Measurements from ENCODE around the gene CEP19. TPM values are rescaled to one million over a fixed set of nuclear protein-coding genes. Genes with fewer than 3 reads are reported as not detected.

The CEP19 gene
- total and polyA plus RNA-seq, 4 donors, result 0.44 to 0.79 (median 0.67) TPM

DNA sequence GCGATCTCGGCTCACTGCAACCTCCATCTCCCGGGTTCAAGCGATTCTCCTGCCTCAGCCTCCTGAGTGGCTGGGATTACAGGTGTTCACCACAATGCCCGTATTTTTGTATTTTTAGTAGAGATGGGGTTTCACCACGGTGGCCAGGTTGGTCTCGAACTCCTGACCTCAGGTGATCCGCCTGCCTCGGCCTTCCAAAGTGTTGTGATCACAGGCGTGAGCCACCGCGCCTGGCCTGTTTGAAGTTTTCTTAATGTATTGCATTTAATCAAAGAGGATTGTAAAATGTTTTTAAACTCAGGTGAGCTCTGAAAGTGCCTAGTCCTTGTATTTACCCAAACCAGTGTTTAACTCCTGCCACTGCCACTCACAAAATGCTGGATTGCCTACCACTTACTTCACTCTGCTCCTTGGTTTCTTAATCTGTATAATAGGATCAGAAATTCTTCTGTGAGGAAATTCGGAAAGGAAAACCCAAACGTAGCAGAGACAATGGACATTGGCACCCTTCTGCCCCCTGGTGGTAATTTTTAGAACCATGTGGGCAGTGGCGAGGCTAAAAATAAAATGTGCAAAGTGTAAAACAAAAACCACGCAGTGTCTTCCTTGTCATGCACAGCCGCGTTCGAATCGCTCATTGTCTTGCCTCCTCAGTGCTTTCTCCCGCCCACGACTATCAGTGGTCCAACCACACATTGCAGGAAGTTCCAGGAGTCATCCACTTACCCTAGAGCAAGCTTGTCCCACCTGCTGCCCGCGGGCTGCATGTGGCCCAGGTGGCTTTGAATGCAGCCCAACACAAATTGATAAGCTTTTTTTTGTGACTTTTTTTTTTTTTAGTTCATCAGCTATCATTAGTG lies 27.3 kb downstream of the CEP19 start:
- peak; percentile 71 for DNase-seq (ENCODE audit: low spot score)
- Histone ChIP-seq H3K9ac (ENCODE audit: low read depth in 1 of 2, low read length in 2 of 2) (no peak overlapping the region), H3K4me3 (ENCODE audit: low read depth in 1 of 3, low read length in 3 of 3) (no peak overlapping the region)

DNA sequence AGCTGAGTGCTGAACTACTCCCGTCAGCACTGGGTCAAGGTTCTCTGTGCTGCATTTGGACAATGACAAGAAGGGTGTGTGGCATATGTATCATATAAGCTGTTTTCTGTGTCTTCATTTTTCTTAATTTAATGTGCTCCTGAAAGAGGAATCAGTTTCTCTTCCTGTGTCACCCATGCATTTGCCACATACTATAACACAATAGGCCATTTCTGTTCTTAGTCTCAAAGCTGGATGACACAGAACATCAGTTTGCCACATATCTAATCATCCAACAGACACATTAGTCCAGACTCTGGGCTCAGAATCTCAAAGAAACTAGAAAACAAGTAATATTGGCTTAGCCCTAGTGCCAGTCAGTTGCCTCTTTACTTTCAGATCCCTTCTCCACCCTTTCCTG lies 34.1 kb downstream of the CEP19 start:
- Histone ChIP-seq H3K4me3 (ENCODE audit: low read depth in 1 of 3, low read length in 3 of 3) (no peak overlapping the region), H3K27ac (ENCODE audit: low read depth in 1 of 2, low read length in 2 of 2) (no peak overlapping the region), H3K36me3 (ENCODE audit: control insufficient read depth in 4 of 4, insufficient read depth in 3 of 4, low read depth in 1 of 4, low read length in 3 of 4) (no peaks in the 10 kb centered on the region), H3K4me1 (ENCODE audit: control insufficient read depth in 4 of 4, insufficient read depth in 4 of 4, low read length in 3 of 4) (no peaks in the 10 kb centered on the region), H3K27me3 (ENCODE audit: control insufficient read depth in 4 of 4, insufficient read depth in 4 of 4, low read length in 3 of 4) (peaks cover 0 to 4% (median 0%) of the 10 kb centered on the region in 4 donors), H3K9me3 (ENCODE audit: control insufficient read depth in 4 of 4, low read length in 3 of 4) (no peaks in the 10 kb centered on the region), H3K9ac (ENCODE audit: low read depth in 1 of 2, low read length in 2 of 2) (no peak overlapping the region)
- TF ChIP-seq FOXA2 (IDR thresholded peaks at IDR 0.05) (no peak), JUND (IDR thresholded peaks at IDR 0.05) (no peak), YY1 (IDR thresholded peaks at IDR 0.05) (no peak), FOXA1 (IDR thresholded peaks at IDR 0.05) (no peak), HNF4A (conservative IDR thresholded peaks at IDR 0.05) (no peak), RXRA (IDR thresholded peaks at IDR 0.05) (no peak), TAF1 (conservative IDR thresholded peaks at IDR 0.05) (no peak)
- TF ChIP-seq, protein P1, sequence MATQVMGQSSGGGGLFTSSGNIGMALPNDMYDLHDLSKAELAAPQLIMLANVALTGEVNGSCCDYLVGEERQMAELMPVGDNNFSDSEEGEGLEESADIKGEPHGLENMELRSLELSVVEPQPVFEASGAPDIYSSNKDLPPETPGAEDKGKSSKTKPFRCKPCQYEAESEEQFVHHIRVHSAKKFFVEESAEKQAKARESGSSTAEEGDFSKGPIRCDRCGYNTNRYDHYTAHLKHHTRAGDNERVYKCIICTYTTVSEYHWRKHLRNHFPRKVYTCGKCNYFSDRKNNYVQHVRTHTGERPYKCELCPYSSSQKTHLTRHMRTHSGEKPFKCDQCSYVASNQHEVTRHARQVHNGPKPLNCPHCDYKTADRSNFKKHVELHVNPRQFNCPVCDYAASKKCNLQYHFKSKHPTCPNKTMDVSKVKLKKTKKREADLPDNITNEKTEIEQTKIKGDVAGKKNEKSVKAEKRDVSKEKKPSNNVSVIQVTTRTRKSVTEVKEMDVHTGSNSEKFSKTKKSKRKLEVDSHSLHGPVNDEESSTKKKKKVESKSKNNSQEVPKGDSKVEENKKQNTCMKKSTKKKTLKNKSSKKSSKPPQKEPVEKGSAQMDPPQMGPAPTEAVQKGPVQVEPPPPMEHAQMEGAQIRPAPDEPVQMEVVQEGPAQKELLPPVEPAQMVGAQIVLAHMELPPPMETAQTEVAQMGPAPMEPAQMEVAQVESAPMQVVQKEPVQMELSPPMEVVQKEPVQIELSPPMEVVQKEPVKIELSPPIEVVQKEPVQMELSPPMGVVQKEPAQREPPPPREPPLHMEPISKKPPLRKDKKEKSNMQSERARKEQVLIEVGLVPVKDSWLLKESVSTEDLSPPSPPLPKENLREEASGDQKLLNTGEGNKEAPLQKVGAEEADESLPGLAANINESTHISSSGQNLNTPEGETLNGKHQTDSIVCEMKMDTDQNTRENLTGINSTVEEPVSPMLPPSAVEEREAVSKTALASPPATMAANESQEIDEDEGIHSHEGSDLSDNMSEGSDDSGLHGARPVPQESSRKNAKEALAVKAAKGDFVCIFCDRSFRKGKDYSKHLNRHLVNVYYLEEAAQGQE (IDR thresholded peaks at IDR 0.05), result no peak
- TF ChIP-seq, protein P2, sequence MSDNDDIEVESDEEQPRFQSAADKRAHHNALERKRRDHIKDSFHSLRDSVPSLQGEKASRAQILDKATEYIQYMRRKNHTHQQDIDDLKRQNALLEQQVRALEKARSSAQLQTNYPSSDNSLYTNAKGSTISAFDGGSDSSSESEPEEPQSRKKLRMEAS (IDR thresholded peaks at IDR 0.05), result no peak
- TF ChIP-seq, protein P3, sequence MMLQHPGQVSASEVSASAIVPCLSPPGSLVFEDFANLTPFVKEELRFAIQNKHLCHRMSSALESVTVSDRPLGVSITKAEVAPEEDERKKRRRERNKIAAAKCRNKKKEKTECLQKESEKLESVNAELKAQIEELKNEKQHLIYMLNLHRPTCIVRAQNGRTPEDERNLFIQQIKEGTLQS (IDR thresholded peaks at IDR 0.05), result no peak
- TF ChIP-seq, protein P4, sequence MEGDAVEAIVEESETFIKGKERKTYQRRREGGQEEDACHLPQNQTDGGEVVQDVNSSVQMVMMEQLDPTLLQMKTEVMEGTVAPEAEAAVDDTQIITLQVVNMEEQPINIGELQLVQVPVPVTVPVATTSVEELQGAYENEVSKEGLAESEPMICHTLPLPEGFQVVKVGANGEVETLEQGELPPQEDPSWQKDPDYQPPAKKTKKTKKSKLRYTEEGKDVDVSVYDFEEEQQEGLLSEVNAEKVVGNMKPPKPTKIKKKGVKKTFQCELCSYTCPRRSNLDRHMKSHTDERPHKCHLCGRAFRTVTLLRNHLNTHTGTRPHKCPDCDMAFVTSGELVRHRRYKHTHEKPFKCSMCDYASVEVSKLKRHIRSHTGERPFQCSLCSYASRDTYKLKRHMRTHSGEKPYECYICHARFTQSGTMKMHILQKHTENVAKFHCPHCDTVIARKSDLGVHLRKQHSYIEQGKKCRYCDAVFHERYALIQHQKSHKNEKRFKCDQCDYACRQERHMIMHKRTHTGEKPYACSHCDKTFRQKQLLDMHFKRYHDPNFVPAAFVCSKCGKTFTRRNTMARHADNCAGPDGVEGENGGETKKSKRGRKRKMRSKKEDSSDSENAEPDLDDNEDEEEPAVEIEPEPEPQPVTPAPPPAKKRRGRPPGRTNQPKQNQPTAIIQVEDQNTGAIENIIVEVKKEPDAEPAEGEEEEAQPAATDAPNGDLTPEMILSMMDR (IDR thresholded peaks at IDR 0.05; ENCODE audit: low read depth, low read length, missing input control), result no peak
- WGBS, result 65% methylated on average over 1 of the region's 1 CpG
- DNase-seq (ENCODE audit: low spot score), result no peak

More for the DNA sequence above, 27.3 kb downstream of the CEP19 start:
- TF ChIP-seq RXRA (IDR thresholded peaks at IDR 0.05), result no peak
- TF ChIP-seq, protein P4 (IDR thresholded peaks at IDR 0.05; ENCODE audit: low read depth, low read length, missing input control), result peak; percentile 94
- no peak for TF ChIP-seq YY1 (IDR thresholded peaks at IDR 0.05)
- no peak for TF ChIP-seq NR2F2 (IDR thresholded peaks at IDR 0.05)
- no peak for TF ChIP-seq TAF1 (conservative IDR thresholded peaks at IDR 0.05)
- peak; percentile 89 to 92 for TF ChIP-seq RAD21 (IDR thresholded peaks at IDR 0.05)
- no peak for TF ChIP-seq EGR1 (IDR thresholded peaks at IDR 0.05; ENCODE audit: low read depth in 2 of 2)
- TF ChIP-seq, protein P3 (IDR thresholded peaks at IDR 0.05), result no peak
- no peak for TF ChIP-seq JUND (IDR thresholded peaks at IDR 0.05)
- no peaks in the 10 kb centered on the region for H3K27me3 ChIP-seq (ENCODE audit: control insufficient read depth in 4 of 4, insufficient read depth in 4 of 4, low read length in 3 of 4)
- H3K4me1 ChIP-seq (ENCODE audit: control insufficient read depth in 4 of 4, insufficient read depth in 4 of 4, low read length in 3 of 4), result peaks cover 0 to 7% (median 1%) of the 10 kb centered on the region in 4 donors
- no peaks in the 10 kb centered on the region for H3K36me3 ChIP-seq (ENCODE audit: control insufficient read depth in 4 of 4, insufficient read depth in 3 of 4, low read depth in 1 of 4, low read length in 3 of 4)
- H3K27ac ChIP-seq (ENCODE audit: low read depth in 1 of 2, low read length in 2 of 2), result no peak overlapping the region
- WGBS, result 37% methylated on average over 24 of the region's 24 CpGs
- H3K9me3 ChIP-seq (ENCODE audit: control insufficient read depth in 4 of 4, low read length in 3 of 4), result no peaks in the 10 kb centered on the region
